Fibroblast of upper back skin (primary cell): ENCODE results near the gene SLC36A3.

Experiments
- DNase-seq: peaks from one replicate; pipeline ENCODE4 v3.0.0-alpha.2; 2013

Gene SLC36A3

GRCh38 chr5:151298063-151298855 is 5.3 kb downstream of the SLC36A3 start:
- peak; percentile 47 for DNase-seq

DNA sequence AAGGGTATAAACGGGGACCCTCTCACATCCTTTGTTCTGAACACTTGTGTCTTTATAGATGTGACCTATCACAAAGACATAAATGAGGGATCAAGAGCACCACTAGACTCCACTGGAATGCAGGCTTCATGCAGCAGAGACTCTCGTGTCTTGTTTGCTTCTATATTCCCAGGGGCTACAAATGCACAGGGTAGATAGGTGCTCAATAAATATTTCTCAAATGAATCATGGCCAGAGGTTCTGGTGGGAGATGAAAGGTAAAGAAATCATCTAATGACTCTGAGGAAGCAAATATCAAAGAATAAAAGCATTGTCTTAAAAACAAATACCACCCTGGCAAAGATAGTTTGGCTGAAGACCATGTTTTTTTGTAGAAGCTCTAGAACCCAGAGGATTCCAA is 6.6 kb downstream of the SLC36A3 start:
- DNase-seq, result no peak

- DNase-seq, result no peak
Observed at GRCh38 chr5:151296478-151296830, 7.1 kb downstream of the SLC36A3 start.

- DNase-seq, result no peak
Observed at GRCh38 chr5:151295791-151296477, 7.6 kb downstream of the SLC36A3 start.

DNA sequence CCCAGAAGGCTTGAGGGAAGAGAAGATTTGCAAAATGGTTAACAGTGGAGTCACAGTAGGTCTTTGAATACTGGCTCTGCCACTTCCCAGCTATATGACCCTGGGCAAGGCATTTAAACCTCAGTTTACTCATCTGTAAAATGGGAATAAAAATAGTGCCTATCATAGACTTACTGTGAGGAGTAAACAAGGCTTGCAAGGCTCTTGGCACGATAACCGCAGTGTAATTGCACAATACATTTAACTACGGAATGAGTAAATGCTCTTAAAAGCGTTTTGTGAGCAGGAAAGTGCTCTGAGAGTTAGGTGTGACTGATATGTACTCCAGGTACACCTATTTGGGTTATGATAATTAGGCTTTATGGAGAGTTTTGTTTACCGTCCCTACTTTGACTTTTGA is 8.4 kb downstream of the SLC36A3 start:
- no peak for DNase-seq

GRCh38 chr5:151293624-151294023 is 9.9 kb downstream of the SLC36A3 start:
- DNase-seq, result no peak

- no peak for DNase-seq
Observed at GRCh38 chr5:151288180-151288579, 15.4 kb downstream of the SLC36A3 start.

GRCh38 chr5:151286246-151286645 is 17.3 kb downstream of the SLC36A3 start:
- no peak for DNase-seq

DNA sequence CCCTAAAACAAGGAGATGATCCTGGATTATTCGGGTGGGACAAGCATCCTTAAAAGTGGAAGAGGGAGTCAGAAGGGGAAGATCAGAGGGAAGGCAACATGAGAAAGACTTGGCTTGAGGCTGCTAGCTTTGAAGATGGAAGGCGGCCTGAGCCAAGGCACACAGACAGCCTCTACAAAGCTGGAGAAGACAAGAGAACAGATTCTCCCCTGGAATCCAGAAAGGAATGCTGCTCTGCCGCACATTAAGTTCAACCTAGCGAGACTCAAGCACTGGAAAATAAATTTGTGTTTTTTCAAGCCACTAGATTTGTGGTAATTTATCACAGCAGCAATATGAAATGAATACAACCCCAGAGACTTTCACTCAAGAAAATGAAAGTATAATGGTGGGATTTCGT is 17.9 kb downstream of the SLC36A3 start:
- DNase-seq, result peak; percentile 4

GRCh38 chr5:151284392-151284967 is 19.1 kb downstream of the SLC36A3 start:
- DNase-seq, result no peak

DNA sequence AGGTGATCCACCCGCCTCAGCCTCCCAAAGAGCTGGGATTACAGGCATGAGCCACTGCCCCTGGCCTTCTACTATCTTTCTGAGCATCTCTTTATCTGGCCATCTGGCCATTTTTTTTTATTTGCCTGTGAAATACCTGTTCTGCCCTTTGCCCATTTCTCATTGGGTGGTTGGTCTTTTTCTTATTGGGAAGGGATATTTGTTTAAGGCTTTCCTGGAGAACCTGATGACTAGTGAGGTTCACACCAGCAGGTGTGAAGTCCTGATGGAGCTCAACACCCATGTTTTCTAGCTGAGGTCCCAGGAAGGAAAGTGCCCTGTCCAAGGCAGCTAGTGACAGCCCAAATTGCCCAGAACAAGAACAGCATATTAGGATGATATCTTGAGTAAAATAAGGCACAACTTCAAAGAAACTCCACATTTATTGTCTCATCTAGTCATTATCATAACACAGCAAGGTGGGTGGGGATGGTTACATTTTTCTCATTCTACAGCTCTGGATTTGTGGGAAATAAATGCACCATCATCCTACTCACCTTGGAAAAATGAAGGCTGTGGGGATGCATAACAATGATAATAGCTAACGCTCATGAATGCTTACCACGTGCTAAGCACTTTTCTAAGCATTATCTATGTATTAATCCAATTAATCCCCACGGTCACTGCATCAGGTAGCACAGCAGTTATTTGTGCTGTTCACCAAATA is 20.3 kb downstream of the SLC36A3 start:
- no peak for DNase-seq

DNA sequence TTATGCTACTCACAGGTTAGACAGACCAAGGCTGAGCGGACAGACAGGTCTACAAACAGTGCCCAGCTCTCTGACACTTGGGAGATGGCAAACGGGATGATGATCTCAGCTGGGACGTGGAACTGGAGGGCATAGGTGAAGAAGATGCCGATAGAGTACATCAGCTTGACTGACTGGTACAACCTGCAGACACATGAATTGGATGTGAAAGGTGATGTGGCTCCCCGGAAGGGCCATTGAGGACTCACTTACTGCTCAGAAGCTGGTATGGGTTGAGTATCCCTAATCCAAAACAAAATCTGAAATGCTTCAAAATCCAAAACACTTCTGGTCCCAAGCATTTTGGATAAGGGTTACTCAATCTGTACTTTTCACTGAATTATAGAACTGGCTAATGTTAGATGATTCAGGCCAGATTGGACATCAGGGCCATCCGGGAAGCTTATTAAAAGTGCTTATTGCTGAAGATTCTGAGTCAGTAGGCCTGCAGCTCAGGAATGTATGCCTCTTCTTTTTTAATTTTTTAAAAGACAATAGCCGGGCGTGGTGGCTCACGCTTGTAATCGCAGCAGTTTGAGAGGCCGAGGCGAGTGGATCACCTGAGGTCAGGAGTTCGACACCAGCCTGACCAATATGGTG is 22.4 kb downstream of the SLC36A3 start:
- no peak for DNase-seq

GRCh38 chr5:151280443-151280842 is 23.1 kb downstream of the SLC36A3 start:
- no peak for DNase-seq

DNA sequence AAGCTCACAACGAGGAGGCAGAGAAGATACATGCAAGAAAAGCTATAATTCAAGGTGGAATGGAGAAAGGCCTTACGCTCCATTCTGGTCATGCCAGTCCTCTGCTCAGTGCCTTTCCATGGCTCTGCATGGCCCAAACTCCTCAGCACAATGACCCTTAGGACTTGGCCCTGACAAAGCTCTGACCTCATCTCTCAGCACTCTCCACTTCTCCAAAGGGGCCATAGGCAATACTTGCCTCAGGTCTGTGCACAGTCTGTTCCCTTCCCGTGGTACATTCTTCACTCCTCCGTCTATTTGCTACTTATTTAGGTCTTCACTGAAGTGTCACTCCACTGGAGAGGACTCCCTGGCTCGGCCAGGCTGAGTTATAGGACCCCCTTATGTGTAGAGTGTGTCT is 24.7 kb downstream of the SLC36A3 start:
- DNase-seq, result no peak

- DNase-seq, result no peak
Observed at GRCh38 chr5:151275803-151276202, 27.8 kb downstream of the SLC36A3 start.

GRCh38 chr5:151274666-151275065 is 28.9 kb downstream of the SLC36A3 start:
- DNase-seq, result no peak

- no peak for DNase-seq
Observed at GRCh38 chr5:151271336-151271735, 32.2 kb downstream of the SLC36A3 start.

- peak; percentile 4 for DNase-seq
Observed at GRCh38 chr5:151270599-151270998, 33.0 kb downstream of the SLC36A3 start.

DNA sequence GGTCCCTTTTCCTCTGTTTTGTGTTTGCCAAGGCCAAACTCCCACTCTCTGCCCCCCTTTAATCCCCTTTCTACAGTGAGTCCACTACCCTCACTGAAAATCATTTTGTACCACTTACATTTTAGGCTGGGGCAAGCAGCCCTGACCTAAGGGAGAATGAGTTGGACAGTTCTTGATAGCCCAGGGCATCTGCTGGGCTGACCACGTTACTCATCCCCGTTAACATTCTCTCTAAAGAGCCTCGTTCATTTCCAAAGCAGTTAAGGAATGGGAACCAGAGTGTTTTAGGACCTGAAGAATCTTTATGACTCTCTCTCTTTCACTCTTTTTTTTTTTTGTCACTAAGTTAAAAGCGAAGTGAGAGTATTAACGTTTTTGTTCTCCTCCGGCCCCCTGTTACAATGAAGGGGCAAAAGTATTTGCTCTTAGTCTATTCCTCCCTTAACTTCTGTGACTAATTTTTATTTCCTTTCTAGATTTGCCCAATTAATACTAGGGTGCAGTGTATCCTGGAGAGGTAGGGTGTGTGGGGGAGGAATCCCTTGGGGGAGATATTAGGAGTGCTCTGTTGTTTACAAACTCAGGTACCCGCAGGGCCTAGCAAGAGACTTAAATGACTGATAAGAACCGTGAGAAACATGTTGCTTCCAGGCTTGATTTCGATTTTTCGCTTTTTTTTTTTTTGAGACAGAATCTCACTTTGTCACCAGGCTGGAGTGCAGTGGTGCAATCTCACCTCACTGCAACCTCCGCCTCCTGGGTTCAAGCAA is 35.9 kb downstream of the SLC36A3 start:
- DNase-seq, result no peak

GRCh38 chr5:151264113-151264512 is 39.5 kb downstream of the SLC36A3 start:
- DNase-seq, result peak; percentile 26

DNA sequence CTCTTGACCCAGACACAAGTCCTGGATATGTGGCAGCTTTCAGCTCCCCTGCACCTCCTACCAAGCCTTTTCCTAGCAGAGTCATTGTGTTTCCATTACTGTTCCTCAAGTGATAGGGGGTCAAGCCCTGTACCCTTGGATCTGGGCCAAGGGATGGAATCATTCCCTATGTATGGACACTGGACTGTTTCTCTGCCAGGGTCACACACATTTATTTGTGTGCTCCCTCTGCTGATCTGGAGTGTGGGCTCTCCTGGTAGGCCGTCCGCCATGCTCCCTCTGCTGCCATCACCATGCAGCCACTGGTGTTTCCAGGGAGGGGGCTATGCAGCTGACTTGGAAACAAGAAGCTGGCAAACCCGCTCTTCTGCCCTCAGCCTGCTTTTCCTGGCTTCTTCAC is 41.0 kb downstream of the SLC36A3 start:
- DNase-seq, result no peak

DNA sequence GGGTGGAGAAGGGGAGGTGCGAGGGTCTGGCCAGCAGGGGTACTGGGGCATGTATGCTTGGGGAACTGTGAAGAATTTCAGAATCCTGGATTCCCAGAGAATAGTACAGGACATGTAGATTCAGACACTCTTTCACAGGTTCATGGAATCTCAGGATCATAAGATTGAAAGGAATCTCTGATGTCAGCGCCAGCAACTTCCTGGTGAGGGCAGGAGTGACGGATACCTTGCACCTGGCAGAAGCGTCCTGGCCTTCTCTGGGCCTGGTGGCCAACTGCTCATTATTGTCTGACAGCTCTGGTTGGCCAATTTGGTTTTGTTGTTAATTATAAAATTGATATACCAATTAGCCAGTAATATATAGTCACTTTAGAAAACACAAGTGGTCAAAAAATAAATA is 43.6 kb downstream of the SLC36A3 start:
- no peak for DNase-seq
